OCI-LY3 (cell line): ENCODE measurements around the gene NRF1.

Experiments
- EZH2phosphoT487 ChIP-seq: fragments of 200-600 bp; shearing (Covaris generic); IDR thresholded peaks from 2 replicates; pipeline ENCODE4 v1.6.1; 2018; ENCODE audit warnings: antibody characterized with exemption, mixed run types, low read depth
- TF ChIP-seq, protein P1 (sequence below): fragments of 200-600, 300-600 bp; sonication (generic); IDR thresholded peaks from 2 replicates; pipeline ENCODE4 v1.5.1; 2014; ENCODE audit warnings: antibody characterized with exemption, low read length, low read depth

DNA sequence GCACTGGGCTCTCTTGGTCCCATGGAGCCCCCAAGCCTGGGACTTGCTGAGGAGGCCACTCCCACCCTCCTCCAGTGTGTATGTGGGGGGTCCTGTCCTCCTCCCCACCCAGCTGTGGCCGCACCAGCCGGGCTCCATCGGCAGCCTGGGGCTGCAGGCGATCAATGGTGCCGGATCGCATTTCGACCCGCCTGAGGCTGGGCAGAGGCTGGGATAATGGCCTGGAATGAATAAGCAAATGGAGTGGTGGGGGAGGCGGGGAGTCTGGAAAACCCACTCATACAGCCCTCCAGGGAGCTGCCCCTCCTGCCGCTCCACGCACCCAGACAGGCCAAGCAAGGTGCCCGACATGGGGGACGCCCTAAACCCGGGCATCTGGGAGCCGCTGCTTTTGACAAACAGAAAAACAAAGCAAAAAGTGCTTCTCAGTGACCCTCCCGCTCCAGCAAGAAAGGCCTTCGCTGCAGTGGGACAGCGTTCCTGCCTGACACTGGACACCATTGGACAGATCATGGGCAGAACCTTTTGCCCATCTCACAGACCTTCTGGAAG, 160.5 kb downstream of the NRF1 start:
- TF ChIP-seq, protein P1, sequence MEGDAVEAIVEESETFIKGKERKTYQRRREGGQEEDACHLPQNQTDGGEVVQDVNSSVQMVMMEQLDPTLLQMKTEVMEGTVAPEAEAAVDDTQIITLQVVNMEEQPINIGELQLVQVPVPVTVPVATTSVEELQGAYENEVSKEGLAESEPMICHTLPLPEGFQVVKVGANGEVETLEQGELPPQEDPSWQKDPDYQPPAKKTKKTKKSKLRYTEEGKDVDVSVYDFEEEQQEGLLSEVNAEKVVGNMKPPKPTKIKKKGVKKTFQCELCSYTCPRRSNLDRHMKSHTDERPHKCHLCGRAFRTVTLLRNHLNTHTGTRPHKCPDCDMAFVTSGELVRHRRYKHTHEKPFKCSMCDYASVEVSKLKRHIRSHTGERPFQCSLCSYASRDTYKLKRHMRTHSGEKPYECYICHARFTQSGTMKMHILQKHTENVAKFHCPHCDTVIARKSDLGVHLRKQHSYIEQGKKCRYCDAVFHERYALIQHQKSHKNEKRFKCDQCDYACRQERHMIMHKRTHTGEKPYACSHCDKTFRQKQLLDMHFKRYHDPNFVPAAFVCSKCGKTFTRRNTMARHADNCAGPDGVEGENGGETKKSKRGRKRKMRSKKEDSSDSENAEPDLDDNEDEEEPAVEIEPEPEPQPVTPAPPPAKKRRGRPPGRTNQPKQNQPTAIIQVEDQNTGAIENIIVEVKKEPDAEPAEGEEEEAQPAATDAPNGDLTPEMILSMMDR = no peak
- TF ChIP-seq EZH2phosphoT487 = no peak
